Parathyroid adenoma (tissue), 2 donors: Measurements from ENCODE around the gene RASA3.

Source experiments
- H2AFZ ChIP-seq: fragments of 300-600 bp; sonication (generic); one replicate; pipeline ENCODE4 v1.7.0; 2017; ENCODE audit warnings: antibody characterized with exemption, mild to moderate bottlenecking
- H3K27ac ChIP-seq: fragments of 300-600 bp; sonication (generic); one replicate; pipeline ENCODE4 v1.7.0; 2017
- H3K27me3 ChIP-seq: fragments of 300-600 bp; sonication (generic); one replicate; pipeline ENCODE4 v1.7.0; 2017; ENCODE audit warnings: low read length; ENCODE audit not compliant: control insufficient read depth, insufficient read depth
- H3K36me3 ChIP-seq: fragments of 300-600 bp; sonication (generic); one replicate; pipeline ENCODE4 v1.7.0; 2017; ENCODE audit warnings: low read length; ENCODE audit not compliant: control insufficient read depth, insufficient read depth
- H3K4me1 ChIP-seq: fragments of 300-600 bp; sonication (generic); one replicate; pipeline ENCODE4 v1.7.0; 2017; ENCODE audit warnings: control low read depth
- H3K4me2 ChIP-seq: fragments of 300-600 bp; sonication (generic); one replicate; pipeline ENCODE4 v1.7.0; 2017; ENCODE audit warnings: low read length
- H3K4me3 ChIP-seq: fragments of 300-600 bp; sonication (generic); one replicate; pipeline ENCODE4 v1.7.0; 2017; ENCODE audit warnings: low read depth, low read length
- H3K79me2 ChIP-seq: fragments of 300-600 bp; sonication (generic); one replicate; pipeline ENCODE4 v1.7.0; 2017; ENCODE audit warnings: control low read depth
- H3K9ac ChIP-seq: fragments of 300-600 bp; sonication (generic); one replicate; pipeline ENCODE4 v1.7.0; 2017; ENCODE audit warnings: mild to moderate bottlenecking
- H3K9me3 ChIP-seq: fragments of 300-600 bp; sonication (generic); one replicate; pipeline ENCODE4 v1.7.0; 2017; ENCODE audit warnings: low read length; ENCODE audit not compliant: control insufficient read depth
- CTCF ChIP-seq: fragments of 300-600 bp; sonication (generic); IDR thresholded peaks from one replicate; pipeline ENCODE4 v1.7.0; 2017; ENCODE audit warnings: antibody characterized with exemption, mild to moderate bottlenecking
- donor health status: primary hyperparathyroidism.

The RASA3 gene

GRCh38 chr13:114102521-114103288, 29.7 kb downstream of the RASA3 start:
- H3K4me2 ChIP-seq: no peak overlapping the region
- H3K4me3 ChIP-seq: no peak overlapping the region
- H3K27me3 ChIP-seq: no peaks in the 10 kb centered on the region
- no peaks in the 10 kb centered on the region for H3K4me1 ChIP-seq
- no peaks in the 10 kb centered on the region for H3K36me3 ChIP-seq
- TF ChIP-seq CTCF: no peak
- H3K79me2 ChIP-seq: no peaks in the 10 kb centered on the region
- no peak overlapping the region for H3K9ac ChIP-seq
- no peak overlapping the region for H2AFZ ChIP-seq
- no peak overlapping the region for H3K27ac ChIP-seq
- H3K9me3 ChIP-seq: no peaks in the 10 kb centered on the region

- Histone ChIP-seq H3K4me2 (no peak overlapping the region), H3K4me3 (no peak overlapping the region), H3K79me2 (no peaks in the 10 kb centered on the region), H3K4me1 (no peaks in the 10 kb centered on the region), H2AFZ (no peak overlapping the region), H3K27me3 (no peaks in the 10 kb centered on the region), H3K9ac (no peak overlapping the region), H3K36me3 (no peaks in the 10 kb centered on the region), H3K27ac (no peak overlapping the region), H3K9me3 (no peaks in the 10 kb centered on the region)
- no peak for TF ChIP-seq CTCF
Measured at GRCh38 chr13:114102131-114102520, 30.3 kb downstream of the RASA3 start.

GRCh38 chr13:114101358-114102130, 30.9 kb downstream of the RASA3 start:
- Histone ChIP-seq H3K36me3 (no peaks in the 10 kb centered on the region), H3K79me2 (no peaks in the 10 kb centered on the region), H3K4me2 (no peak overlapping the region), H3K27ac (no peak overlapping the region), H3K9ac (no peak overlapping the region), H2AFZ (no peak overlapping the region), H3K4me1 (no peaks in the 10 kb centered on the region), H3K27me3 (no peaks in the 10 kb centered on the region), H3K4me3 (no peak overlapping the region), H3K9me3 (no peaks in the 10 kb centered on the region)
- TF ChIP-seq CTCF: no peak

- Histone ChIP-seq H3K4me3 (no peak overlapping the region), H3K27ac (no peak overlapping the region), H3K36me3 (no peaks in the 10 kb centered on the region), H3K27me3 (no peaks in the 10 kb centered on the region), H3K9me3 (no peaks in the 10 kb centered on the region), H3K9ac (no peak overlapping the region), H2AFZ (no peak overlapping the region), H3K79me2 (no peaks in the 10 kb centered on the region), H3K4me2 (no peak overlapping the region), H3K4me1 (no peaks in the 10 kb centered on the region)
- no peak for TF ChIP-seq CTCF
Measured at GRCh38 chr13:114100446-114101357, 31.7 kb downstream of the RASA3 start.
